Cardiac muscle cell (in vitro differentiated cells and primary cell): ENCODE results near the gene HCRTR1. TPM values are rescaled to one million over a fixed set of nuclear protein-coding genes. Genes with fewer than 3 reads are reported as not detected.

Source experiments
- DNase-seq, 2 donors: peaks; one replicate each; pipeline versions ENCODE4 v3.0.0 to v3.0.0-alpha.2; 2010 to 2017; ENCODE audit warnings: low read depth in 1 of 2, low spot score in 1 of 2
- H3K27ac ChIP-seq: fragments of 200-600 bp; sonication (generic); 2 replicates; pipeline ENCODE4 v1.5.1; 2016
- H3K27me3 ChIP-seq: fragments of 200-600 bp; sonication (generic); 2 replicates; pipeline ENCODE4 v1.6.0; 2016; ENCODE audit warnings: control low read depth
- H3K36me3 ChIP-seq: fragments of 200-600 bp; sonication (generic); 2 replicates; pipeline ENCODE4 v1.5.1; 2016; ENCODE audit warnings: control low read depth
- H3K4me1 ChIP-seq: fragments of 200-600 bp; sonication (generic); 2 replicates; pipeline ENCODE4 v1.8.1; 2017; ENCODE audit warnings: low read depth, mild to moderate bottlenecking, mixed run types
- H3K4me3 ChIP-seq: fragments of 200-600 bp; sonication (generic); 2 replicates; pipeline ENCODE4 v1.5.1; 2016; ENCODE audit warnings: mild to moderate bottlenecking
- H3K9me3 ChIP-seq: fragments of 200-600 bp; sonication (generic); 2 replicates; pipeline ENCODE4 v1.5.1; 2017; ENCODE audit warnings: low read depth, mild to moderate bottlenecking, control low read depth
- CTCF ChIP-seq: IDR thresholded peaks from 2 replicates; pipeline ENCODE4 v1.5.1; 2012; ENCODE audit warnings: low read depth, mild to moderate bottlenecking, low read length
- polyA plus RNA-seq: library from polyadenylated mRNA; unstranded; fragments of >200 nt; fragmentation: Nextera tagmentation; extraction: Ambion mirVana; gene quantifications from 2 replicates; pipeline ENCODE4 v1.2.1, GENCODE V29; 2016
- total RNA-seq: library from RNA; depleted of rRNA; stranded (reverse); fragments of >200 nt; gene quantifications from 2 replicates; pipeline ENCODE4 v1.2.3, GENCODE V29; 2016

The HCRTR1 gene
- total and polyA plus RNA-seq, 2 experiments from 2014 or later: not detected

DNA sequence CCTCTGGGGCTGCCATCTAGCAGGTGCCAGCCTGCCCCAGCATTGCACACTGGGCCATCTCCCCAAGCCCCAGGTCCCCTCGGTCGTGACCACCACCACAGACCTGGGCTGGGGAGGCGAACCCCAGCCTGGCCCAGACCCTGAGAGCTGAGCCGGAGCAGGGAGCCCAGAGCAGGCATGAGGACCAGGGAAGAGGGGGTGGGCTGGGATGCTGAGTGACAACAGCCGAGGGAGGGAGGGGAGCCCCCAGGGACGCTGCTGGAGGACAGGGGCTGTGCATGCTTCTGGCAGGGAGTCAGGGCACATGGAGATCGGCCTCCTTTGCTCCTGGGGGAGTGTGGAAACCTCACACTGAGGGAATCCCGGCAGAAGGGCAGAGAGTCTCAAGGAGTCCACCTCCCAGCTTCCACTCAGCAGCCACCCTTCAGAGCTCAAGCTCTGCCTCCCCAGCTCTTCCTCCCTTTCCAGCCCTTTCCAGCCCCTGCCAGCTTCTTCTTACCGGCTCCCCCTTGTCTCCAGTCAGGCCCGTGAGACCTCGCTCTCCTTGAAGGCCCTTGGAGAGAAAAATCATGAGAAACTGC lies 50.9 kb downstream of the HCRTR1 start:
- DNase-seq: no peak
- TF ChIP-seq CTCF: no peak
- no peaks in the 10 kb centered on the region for H3K27me3 ChIP-seq
- H3K4me3 ChIP-seq: no peak overlapping the region
- H3K9me3 ChIP-seq: no peaks in the 10 kb centered on the region
- peaks cover 17% of the 10 kb centered on the region for H3K4me1 ChIP-seq
- no peaks in the 10 kb centered on the region for H3K36me3 ChIP-seq
- H3K27ac ChIP-seq: no peak overlapping the region

DNA sequence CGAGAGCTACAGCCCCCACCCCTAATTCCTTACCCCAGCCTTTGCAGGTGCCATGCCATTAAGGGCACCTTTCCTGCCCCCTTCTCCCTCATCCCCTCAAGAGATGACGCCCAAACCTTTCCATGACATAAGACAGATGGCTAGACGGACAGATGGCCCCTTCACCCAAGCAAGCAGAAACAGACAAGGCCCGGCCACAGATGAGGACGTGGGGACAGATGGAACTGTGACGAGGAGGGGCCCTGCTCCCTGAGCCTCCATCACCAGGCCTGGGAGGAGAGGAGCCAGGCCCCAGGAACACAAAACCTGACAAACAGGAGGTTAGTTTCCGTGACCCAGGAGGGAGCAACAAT lies 51.9 kb downstream of the HCRTR1 start:
- Histone ChIP-seq H3K9me3 (no peaks in the 10 kb centered on the region), H3K36me3 (no peaks in the 10 kb centered on the region), H3K4me3 (no peak overlapping the region), H3K27me3 (no peaks in the 10 kb centered on the region), H3K4me1 (peaks cover 23% of the 10 kb centered on the region), H3K27ac (peak overlapping the region; percentile 68)
- DNase-seq: no peak
- no peak for TF ChIP-seq CTCF

DNA sequence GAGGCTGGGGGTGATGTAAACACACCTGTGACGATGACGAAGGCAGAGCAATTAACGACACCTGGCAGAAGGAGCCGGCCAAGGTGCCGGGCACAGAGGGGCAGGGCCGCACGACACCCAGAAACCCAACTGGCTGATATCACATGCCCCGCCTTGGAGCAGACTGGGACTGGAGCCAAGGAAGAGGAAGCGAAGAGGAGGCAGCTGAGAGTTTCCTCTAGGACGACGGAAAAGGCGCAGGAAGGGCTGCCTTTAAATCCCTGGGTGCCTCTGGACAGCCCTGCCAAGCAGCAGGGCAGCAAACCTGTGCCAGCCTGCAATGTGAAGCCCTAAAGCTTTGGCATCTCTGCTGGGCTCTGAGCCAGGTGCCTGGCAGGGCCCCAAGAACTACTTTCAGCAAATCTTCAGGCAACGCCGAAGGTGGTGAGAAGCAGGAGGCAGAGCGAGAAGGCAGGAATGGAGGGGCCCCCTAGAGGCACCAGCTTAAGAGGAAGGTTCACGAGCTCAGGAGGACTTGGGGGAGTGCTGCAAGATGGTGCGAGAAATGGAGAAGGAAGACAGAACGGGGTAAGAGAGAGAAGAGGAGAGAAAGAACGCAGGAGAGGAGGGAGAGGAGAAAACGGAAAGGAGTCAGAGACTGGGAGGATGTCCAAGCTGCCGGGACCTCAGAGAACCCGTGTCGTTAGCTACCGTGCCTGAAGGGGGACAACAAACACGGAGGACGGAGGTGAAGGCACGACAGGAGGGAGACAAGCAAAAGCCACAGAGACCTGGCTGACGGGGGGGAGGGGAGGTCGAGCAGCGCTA lies 52.5 kb downstream of the HCRTR1 start:
- H3K36me3 ChIP-seq: no peaks in the 10 kb centered on the region
- peak; percentile 31 for TF ChIP-seq CTCF
- H3K27ac ChIP-seq: peak overlapping the region; percentile 68
- H3K27me3 ChIP-seq: no peaks in the 10 kb centered on the region
- no peak overlapping the region for H3K4me3 ChIP-seq
- DNase-seq: peak; percentile 47 to 70
- H3K9me3 ChIP-seq: no peaks in the 10 kb centered on the region
- peaks cover 29% of the 10 kb centered on the region for H3K4me1 ChIP-seq

DNA sequence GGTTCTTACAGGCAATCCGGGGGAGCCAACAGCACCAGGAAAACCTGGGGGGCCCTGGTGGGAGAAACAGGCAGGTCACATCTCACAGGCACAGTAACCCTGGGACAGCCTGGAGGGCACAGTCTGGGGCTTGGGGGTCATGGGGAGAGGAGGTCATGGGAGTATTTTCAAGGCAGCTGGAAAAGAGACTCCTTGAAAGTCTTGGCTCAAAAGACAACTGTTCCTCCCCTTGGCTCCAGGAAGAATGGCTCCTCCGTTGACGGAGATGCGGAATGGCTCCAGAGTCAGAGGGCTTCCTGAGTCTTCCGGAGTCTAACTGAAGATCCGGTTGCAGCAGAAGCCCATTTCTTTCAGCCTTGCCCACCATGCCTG lies 53.1 kb downstream of the HCRTR1 start:
- peak overlapping the region; percentile 68 for H3K27ac ChIP-seq
- H3K36me3 ChIP-seq: no peaks in the 10 kb centered on the region
- no peaks in the 10 kb centered on the region for H3K27me3 ChIP-seq
- TF ChIP-seq CTCF: no peak
- peaks cover 33% of the 10 kb centered on the region for H3K4me1 ChIP-seq
- no peaks in the 10 kb centered on the region for H3K9me3 ChIP-seq
- H3K4me3 ChIP-seq: no peak overlapping the region
- DNase-seq: no peak

- no peaks in the 10 kb centered on the region for H3K9me3 ChIP-seq
- TF ChIP-seq CTCF: no peak
- peaks cover 39% of the 10 kb centered on the region for H3K4me1 ChIP-seq
Measured at GRCh38 chr1:31671147-31671546, 53.7 kb downstream of the HCRTR1 start.

More at GRCh38 chr1:31671147-31671546, 53.7 kb downstream of the HCRTR1 start:
- no peak for DNase-seq
- Histone ChIP-seq H3K27me3 (no peaks in the 10 kb centered on the region), H3K36me3 (no peaks in the 10 kb centered on the region), H3K27ac (no peak overlapping the region), H3K4me3 (no peak overlapping the region)
